ENCODE measurements around the gene PPM1N. TPM values are rescaled to one million over a fixed set of nuclear protein-coding genes. Genes with fewer than 3 reads are reported as not detected.

Gene PPM1N
- total and polyA plus RNA-seq, 7 donors = 0.29 to 0.90 (median 0.46) TPM; not detected in 3

- H3K27me3 ChIP-seq (ENCODE audit: insufficient read depth in 3 of 3, low read length in 2 of 3) = peaks cover 0 to 10% (median 4%) of the 10 kb centered on the region in 3 donors
- H3K9me3 ChIP-seq = no peaks in the 10 kb centered on the region
- H3K4me3 ChIP-seq = no peak overlapping the region
- no peak for TF ChIP-seq CTCF (IDR thresholded peaks at IDR 0.05)
- H3K27ac ChIP-seq = no peak overlapping the region
- WGBS, 3 donors = 49 to 63% (median 62%) methylated on average over 15 of the region's 15 CpGs
- ATAC-seq (peak in 3 of 4 donors; percentile 11 to 47 (median 17)), DNase-seq (peak in 1 of 2 donors; percentile 29)
- peaks cover 7% of the 10 kb centered on the region for H3K4me1 ChIP-seq
- intact Hi-C loops (cut with DNase I) = loop anchor here (5.0 kb wide), 1 partner anchor 33 kb away; no protein-coding TSS in a partner anchor
- H3K36me3 ChIP-seq (ENCODE audit: insufficient read depth in 1 of 2, low read depth in 1 of 2) = peaks cover 15 to 65% of the 10 kb centered on the region in 2 donors
Measured at GRCh38 chr19:45524575-45525129, 26.4 kb downstream of the PPM1N start.

- Histone ChIP-seq H3K27ac (no peak overlapping the region), H3K4me3 (no peak overlapping the region), H3K4me1 (peaks cover 7% of the 10 kb centered on the region), H3K27me3 (ENCODE audit: insufficient read depth in 3 of 3, low read length in 2 of 3) (peaks cover 0 to 23% (median 4%) of the 10 kb centered on the region in 3 donors), H3K9me3 (no peaks in the 10 kb centered on the region), H3K36me3 (ENCODE audit: insufficient read depth in 1 of 2, low read depth in 1 of 2) (peaks cover 9 to 50% of the 10 kb centered on the region in 2 donors)
- ATAC-seq (peak in 3 of 4 donors; percentile 41 to 54 (median 50)), DNase-seq (peak; percentile 71 to 88)
- WGBS, 3 donors = 61 to 74% (median 65%) methylated on average over 9 of the region's 9 CpGs
- TF ChIP-seq CTCF (IDR thresholded peaks at IDR 0.05) = no peak
- intact Hi-C loops (cut with DNase I) = loop anchor here in 1 of 2 donors (2.0 kb wide), 1 partner anchor 43 kb away; no protein-coding TSS in a partner anchor
Measured at GRCh38 chr19:45526143-45526542, 27.9 kb downstream of the PPM1N start.

GRCh38 chr19:45526971-45527370, 28.7 kb downstream of the PPM1N start:
- intact Hi-C loops (cut with DNase I) = loop anchor here in 1 of 2 donors (2.0 kb wide), 1 partner anchor 42 kb away; no protein-coding TSS in a partner anchor
- no peak for TF ChIP-seq CTCF (IDR thresholded peaks at IDR 0.05)
- ATAC-seq (no peak), DNase-seq (peak in 1 of 2 donors; percentile 43)
- Histone ChIP-seq H3K36me3 (ENCODE audit: insufficient read depth in 1 of 2, low read depth in 1 of 2) (peaks cover 9 to 43% of the 10 kb centered on the region in 2 donors), H3K4me1 (peaks cover 7% of the 10 kb centered on the region), H3K9me3 (no peaks in the 10 kb centered on the region), H3K4me3 (no peak overlapping the region), H3K27me3 (ENCODE audit: insufficient read depth in 3 of 3, low read length in 2 of 3) (peaks cover 0 to 23% (median 4%) of the 10 kb centered on the region in 3 donors), H3K27ac (no peak overlapping the region)
- WGBS, 3 donors = 83 to 96% (median 83%) methylated on average over 4 of the region's 4 CpGs

- peaks cover 8 to 37% of the 10 kb centered on the region in 2 donors for H3K36me3 ChIP-seq (ENCODE audit: insufficient read depth in 1 of 2, low read depth in 1 of 2)
- H3K9me3 ChIP-seq = no peaks in the 10 kb centered on the region
- no peak overlapping the region for H3K4me3 ChIP-seq
- peaks cover 7% of the 10 kb centered on the region for H3K4me1 ChIP-seq
- DNase-seq (peak in 1 of 2 donors; percentile 22), ATAC-seq (no peak)
- no peak overlapping the region for H3K27ac ChIP-seq
- intact Hi-C loops (cut with DNase I) = loop anchor here in 1 of 2 donors (2.0 kb wide), 1 partner anchor 41 kb away; no protein-coding TSS in a partner anchor
- TF ChIP-seq CTCF (IDR thresholded peaks at IDR 0.05) = no peak
- WGBS, 3 donors = 72 to 74% (median 73%) methylated on average over 15 of the region's 15 CpGs
- H3K27me3 ChIP-seq (ENCODE audit: insufficient read depth in 3 of 3, low read length in 2 of 3) = peaks cover 0 to 23% (median 4%) of the 10 kb centered on the region in 3 donors
Measured at GRCh38 chr19:45527731-45528130, 29.5 kb downstream of the PPM1N start.

All from psoas muscle (tissue), 8 donors.